D721Med (cell line): ENCODE results near the gene PRKG1.

Experiments
- DNase-seq: peaks from one replicate; pipeline ENCODE4 v3.0.0; 2011; ENCODE audit warnings: low spot score; ENCODE audit not compliant: insufficient read length
- FAIRE-seq: peaks from 2 replicates; lab custom pipeline; 2011; peaks lifted over from hg19 to GRCh38; lab: Jason Lieb, UNC
- TF ChIP-seq, protein P1 (sequence below): IDR thresholded peaks from 2 replicates; pipeline ENCODE4 v1.5.1; 2012; ENCODE audit warnings: mild to moderate bottlenecking, control low read depth; ENCODE audit not compliant: insufficient read depth; ENCODE audit errors: missing control alignments

PRKG1 gene

DNA sequence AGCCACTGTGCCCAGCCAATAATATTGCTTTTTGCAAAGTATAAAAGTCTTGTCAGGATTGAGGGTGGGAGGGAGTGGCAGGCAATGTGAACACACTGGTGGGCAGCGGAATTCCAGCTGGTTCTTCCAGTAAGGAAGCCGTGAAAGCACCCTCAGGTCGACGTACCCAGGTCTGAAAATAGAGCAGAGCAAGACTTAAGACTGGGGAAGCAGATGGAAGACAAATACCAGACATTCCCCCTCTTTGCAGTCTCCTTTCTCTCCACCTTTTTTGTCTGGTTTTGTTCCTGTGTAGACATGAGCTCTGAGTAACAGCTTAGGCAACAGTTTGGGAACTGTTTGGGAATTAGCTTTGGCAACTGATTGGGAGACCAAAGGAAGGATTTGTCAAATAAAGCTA lies 642.7 kb downstream of the PRKG1 start:
- DNase-seq (no peak), FAIRE-seq (no peak)
- TF ChIP-seq, protein P1, sequence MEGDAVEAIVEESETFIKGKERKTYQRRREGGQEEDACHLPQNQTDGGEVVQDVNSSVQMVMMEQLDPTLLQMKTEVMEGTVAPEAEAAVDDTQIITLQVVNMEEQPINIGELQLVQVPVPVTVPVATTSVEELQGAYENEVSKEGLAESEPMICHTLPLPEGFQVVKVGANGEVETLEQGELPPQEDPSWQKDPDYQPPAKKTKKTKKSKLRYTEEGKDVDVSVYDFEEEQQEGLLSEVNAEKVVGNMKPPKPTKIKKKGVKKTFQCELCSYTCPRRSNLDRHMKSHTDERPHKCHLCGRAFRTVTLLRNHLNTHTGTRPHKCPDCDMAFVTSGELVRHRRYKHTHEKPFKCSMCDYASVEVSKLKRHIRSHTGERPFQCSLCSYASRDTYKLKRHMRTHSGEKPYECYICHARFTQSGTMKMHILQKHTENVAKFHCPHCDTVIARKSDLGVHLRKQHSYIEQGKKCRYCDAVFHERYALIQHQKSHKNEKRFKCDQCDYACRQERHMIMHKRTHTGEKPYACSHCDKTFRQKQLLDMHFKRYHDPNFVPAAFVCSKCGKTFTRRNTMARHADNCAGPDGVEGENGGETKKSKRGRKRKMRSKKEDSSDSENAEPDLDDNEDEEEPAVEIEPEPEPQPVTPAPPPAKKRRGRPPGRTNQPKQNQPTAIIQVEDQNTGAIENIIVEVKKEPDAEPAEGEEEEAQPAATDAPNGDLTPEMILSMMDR: no peak

DNA sequence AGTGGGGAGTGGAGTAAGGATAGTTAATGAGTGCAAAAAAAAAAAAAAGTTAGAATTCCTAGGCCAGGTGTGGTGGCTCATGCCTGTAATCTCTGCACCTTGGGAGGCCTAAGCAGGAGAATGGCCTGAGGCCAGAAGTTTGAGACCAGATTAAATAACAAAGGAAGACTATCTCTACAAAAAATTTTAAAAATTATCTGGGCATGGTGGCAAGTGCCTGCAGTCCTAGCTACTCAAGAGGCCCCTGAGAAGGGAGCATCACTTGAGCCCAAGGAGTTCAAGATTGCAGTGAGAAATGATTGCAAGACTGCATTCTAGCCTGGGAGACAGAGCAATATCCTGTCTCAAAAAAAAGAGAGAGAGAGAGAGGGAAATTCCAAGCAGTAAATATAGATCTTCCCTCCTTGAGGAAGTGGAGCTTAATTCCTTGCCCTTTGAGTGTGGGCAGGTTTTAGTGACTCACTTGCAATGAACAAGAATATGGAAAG lies 644.6 kb downstream of the PRKG1 start:
- TF ChIP-seq, protein P1: no peak
- FAIRE-seq (no peak), DNase-seq (no peak)

DNA sequence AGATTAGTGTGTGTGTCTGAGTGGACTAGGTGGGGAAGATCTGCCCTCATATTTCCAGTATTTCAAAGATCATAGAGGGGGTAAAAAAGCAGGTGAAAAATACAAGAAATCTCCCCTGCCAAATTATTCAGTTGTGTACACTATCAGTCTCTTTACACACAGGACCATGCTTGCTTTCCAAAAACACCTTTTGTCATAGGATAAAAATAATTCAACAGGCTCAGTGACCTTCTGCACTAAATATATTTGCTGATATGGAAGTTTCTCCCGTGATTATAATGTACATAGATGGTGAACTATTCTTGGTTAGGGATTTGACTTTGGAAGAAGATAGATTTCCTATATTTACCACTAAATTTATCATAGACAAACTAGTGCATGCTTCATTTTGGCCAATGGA lies 649.8 kb downstream of the PRKG1 start:
- no peak for DNase-seq
- no peak for FAIRE-seq
- TF ChIP-seq, protein P1: no peak

DNA sequence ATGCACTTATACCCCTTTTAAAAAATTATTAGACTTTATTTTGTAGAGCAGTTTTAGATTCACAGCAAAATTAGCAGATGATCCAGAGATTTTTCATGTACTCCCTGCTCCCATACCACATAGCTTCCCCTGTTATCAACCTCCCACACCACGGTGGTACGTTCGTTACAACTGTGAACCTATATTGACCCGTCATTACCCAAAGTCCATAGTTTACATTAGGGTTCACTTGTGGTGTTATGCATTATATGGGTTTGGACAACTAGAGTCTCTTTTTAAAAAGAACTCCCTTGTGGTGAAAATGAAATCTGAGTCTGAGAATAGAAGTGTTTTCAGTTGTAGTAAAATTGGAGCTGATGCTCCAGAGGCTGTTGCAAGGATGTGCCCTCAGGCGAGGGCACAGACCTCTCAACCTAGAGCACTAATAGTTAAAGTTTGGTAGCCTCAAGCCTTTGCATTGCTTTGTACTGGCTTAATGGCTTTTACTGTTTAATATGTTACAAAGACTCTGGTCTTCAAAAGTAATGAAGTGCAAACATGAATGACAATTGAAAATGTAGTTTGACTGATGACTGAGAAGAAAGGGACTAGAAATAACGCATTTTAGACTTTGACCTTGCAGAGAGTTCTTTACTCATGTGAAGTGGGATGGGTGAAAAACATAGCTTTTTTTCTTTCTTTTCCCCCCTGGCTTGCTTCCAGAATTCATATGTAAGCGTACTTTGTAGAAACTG lies 655.7 kb downstream of the PRKG1 start:
- TF ChIP-seq, protein P1: no peak
- no peak for FAIRE-seq

DNA sequence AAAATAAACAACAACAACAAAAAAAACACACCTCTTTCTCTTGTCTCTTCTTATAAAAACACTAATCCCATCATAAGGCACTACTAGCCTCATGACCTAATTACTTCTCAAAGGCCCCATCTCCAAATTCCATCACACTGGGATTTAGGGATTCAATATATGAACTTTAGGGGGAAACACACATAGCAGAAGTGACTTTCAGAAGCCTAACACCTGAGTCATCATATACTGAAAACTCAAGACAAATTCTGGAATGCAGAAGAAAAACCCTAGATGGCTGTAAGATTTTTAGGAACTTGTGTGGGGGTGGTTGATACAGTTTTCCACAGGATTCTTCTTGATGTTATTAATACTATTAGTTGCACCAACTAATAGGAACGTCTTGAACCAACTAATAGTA lies 658.8 kb downstream of the PRKG1 start:
- TF ChIP-seq, protein P1: no peak
- FAIRE-seq: no peak
- DNase-seq: no peak

More for the DNA sequence above, 655.7 kb downstream of the PRKG1 start:
- DNase-seq: no peak

DNA sequence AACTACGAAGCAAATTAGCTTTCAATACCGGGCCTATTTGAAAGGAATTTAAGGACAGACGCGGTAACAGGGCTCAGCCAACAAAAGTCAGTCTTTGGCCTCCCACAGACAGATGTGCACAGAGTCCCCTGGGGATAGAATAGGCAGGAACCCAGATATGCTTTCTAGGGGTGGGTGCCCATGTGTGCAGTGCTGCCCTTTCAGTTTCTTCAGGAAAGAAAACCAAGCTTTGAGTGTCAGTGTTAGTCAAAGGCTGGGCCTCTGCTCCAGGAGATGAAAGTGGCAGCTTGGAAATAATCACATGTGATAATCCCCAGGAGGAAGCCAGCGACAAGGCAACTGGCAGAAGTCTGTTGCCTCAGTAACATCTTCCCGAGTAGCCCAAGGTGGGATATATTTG lies 668.9 kb downstream of the PRKG1 start:
- DNase-seq: no peak
- TF ChIP-seq, protein P1: no peak
- no peak for FAIRE-seq
